Amniotic epithelial cell (primary cell): Measurements from ENCODE around the gene PHLDB2.

Source experiments
- DNase-seq: peaks from one replicate; pipeline ENCODE4 v3.0.0-alpha.2; 2010; ENCODE audit warnings: low read depth

PHLDB2 gene

DNA sequence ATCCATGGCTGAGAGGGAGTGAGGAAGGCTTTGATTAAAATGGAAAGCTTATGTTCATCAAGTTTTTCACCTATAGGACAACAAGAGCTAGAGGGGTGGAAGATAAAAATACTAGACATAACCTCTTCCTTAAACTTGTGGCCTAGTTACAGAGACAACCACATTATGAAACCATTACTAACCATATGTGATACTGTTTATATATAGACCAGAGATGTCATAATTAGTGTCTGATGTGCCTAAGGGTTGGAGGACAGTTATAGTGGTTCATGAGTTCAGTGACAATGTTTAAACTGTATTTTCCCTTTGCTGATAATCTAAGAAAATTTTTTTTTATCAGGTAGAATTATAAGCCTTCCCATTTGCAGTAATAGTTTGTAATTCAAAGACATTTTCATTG is 23.7 kb downstream of the PHLDB2 start:
- no peak for DNase-seq

- no peak for DNase-seq
Measured at GRCh38 chr3:111884411-111885018, 25.4 kb downstream of the PHLDB2 start.

DNA sequence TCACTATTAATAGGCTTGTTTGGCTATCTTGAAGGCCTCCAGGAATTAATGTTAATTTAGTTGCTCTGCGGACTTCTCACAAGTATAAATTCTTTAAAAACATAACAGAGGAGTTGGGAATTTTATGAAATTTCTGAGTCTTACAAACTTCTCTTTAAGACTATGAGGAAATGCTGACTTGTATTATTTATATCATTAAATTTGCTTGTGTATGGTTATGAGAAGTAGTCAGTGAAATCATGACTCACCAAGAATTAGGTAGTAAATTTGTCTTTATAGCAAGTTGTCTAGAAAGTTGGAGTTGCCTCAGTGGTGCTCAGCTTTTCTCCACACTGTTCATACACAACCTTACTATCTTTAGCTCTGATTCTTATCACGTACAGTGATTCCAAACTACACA is 26.5 kb downstream of the PHLDB2 start:
- DNase-seq: peak; percentile 37

- no peak for DNase-seq
Measured at GRCh38 chr3:111890051-111890580, 31.1 kb downstream of the PHLDB2 start.

- DNase-seq: no peak
Measured at GRCh38 chr3:111892070-111892469, 33.0 kb downstream of the PHLDB2 start.

DNA sequence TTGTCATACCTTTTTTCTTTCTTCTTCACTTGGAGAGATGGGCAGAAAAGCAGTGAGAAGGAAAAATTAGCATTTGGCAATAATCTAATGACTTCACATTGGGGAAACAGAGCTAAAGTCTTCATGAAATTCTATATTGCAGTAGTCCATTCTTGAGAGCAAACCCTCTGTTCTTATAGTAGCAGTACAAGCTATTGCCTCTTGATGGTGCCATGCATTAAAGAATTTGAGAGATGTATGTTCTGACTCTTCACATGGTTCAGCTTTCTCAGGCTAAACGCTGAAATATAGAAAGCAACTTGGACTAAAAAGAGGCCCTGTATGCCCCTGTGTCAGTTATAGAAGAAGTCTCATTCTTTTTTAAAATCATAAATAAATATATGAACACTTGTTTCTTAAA is 36.0 kb downstream of the PHLDB2 start:
- peak; percentile 54 for DNase-seq

DNA sequence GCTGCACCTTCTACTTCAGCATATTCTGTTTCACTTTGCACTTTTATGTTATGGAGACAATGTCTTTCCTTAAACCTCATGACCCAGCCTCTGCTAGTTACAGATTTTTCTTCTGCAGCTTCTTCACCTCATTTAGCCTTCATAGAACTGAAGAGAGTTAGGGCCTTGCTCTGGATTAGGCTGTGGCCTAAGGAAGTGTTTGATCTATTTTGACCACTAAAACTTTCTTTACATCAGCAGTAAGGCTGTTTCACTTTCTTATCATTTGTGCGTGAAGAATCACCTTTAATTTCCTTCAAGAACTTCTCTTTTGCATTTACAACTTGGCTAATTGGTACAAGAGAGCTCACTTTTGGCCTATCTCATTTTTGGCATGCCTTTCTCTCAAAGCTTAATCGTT is 40.9 kb downstream of the PHLDB2 start:
- no peak for DNase-seq

GRCh38 chr3:111901637-111902036 is 42.6 kb downstream of the PHLDB2 start:
- DNase-seq: no peak

DNA sequence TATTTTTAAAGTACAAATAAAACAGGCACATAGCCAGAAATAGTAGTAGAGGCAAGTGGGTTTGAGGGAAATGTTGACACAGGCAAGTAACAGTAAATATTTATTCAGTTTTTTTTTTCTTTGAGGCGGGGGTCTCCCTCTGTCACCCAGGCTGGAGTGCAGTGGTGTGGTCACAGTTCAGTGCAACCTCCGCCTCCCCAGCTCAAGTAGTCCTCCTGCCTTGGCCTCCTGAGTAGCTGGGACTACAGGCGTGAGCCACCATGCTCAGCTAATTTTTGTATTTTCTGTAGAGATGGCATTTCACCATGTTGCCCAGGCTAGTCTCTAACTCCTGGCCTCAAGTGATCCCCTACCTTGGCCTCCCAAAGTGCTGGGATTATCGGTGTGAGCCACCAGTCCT is 43.5 kb downstream of the PHLDB2 start:
- DNase-seq: no peak

- peak; percentile 70 for DNase-seq
Measured at GRCh38 chr3:111903067-111903511, 44.0 kb downstream of the PHLDB2 start.

- DNase-seq: peak; percentile 98
Measured at GRCh38 chr3:111904376-111905241, 45.5 kb downstream of the PHLDB2 start.

GRCh38 chr3:111906656-111907055 is 47.6 kb downstream of the PHLDB2 start:
- DNase-seq: no peak

- DNase-seq: no peak
Measured at GRCh38 chr3:111907151-111907550, 48.1 kb downstream of the PHLDB2 start.

GRCh38 chr3:111910806-111911205 is 51.7 kb downstream of the PHLDB2 start:
- peak; percentile 95 for DNase-seq

DNA sequence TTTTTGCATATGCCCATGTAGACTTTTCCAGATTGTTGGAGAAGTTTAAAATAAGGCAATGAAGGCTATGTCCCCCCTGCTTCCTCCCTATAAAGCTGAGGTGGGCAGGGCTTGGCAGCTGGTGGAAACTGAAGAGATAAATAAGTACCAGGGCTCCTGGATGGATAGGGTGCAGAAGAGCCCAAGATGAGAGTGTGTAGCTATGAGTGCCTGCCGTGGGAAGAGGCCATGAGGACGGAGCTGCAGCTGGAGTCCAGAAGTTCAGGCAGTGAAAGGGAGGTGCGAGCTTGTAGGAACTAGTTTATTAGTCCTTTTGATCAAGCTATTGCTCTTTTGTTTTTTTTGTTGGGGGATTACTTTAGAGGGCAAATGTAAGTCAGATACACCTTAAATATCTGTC is 52.4 kb downstream of the PHLDB2 start:
- DNase-seq: no peak

- DNase-seq: no peak
Measured at GRCh38 chr3:111913163-111913763, 54.2 kb downstream of the PHLDB2 start.

- DNase-seq: peak; percentile 55
Measured at GRCh38 chr3:111915905-111916304, 56.8 kb downstream of the PHLDB2 start.

- DNase-seq: peak; percentile 33
Measured at GRCh38 chr3:111917300-111917699, 58.2 kb downstream of the PHLDB2 start.

GRCh38 chr3:111919370-111920065 is 60.5 kb downstream of the PHLDB2 start:
- no peak for DNase-seq

DNA sequence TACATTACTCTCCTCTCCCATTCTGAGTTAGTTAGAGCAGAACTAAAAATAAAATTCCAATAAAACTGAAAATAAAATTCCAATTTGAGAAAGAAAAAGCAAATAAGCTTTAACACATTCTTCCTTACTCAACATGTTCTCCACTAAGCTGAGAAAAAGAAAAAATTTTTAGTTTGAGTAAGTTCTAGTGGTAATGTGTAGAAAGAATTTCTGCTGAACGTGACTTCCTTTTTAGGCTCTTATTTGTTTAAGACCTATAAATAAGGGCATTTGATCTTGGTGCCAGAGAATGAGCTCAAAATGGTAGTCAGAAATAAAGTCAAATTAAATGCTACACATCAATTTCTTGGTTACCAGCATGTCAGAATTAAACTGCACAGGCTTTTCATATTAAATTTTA is 62.1 kb downstream of the PHLDB2 start:
- DNase-seq: no peak

- DNase-seq: no peak
Measured at GRCh38 chr3:111923095-111923771, 64.2 kb downstream of the PHLDB2 start.

GRCh38 chr3:111923806-111924205 is 64.7 kb downstream of the PHLDB2 start:
- DNase-seq: no peak
